Measurements from ENCODE around the gene SLC36A3.

SLC36A3 gene

DNA sequence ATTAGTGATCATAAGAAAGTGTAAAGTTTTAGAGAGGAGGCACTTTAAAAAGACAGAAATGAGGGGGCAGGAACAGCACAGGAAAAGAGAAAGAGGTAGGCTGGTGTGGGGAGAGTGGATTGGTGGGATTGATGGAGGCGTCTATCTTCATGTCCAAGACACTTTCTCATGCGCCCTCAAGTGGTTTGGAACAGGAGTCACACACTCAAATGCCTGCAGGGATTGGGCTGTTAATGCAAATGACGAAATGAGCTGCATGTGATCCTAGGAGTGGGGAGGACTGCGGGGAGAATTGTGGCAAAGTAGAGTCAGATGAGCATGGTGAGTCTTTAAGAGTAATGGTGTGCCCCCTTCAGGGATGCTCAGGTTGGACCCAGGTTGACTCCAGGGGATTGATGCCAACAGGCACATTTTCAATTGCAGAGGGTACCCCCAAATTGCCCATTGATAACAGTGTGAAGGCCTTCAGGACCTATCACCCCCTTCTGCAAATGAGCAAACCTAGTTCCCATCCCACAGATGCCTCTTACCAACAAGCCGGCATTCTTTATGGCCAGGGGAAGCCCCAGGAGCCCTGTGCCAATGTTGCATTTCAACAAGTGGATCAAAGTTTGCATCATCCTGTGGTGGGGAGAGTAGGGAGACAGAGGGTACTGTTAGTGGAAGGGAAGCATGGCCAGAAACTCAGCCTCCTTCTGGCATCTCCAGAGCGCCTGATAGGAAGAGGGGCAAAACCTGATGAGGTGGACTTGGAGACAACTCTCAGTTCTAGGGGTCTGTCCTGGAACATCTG is 5.3 kb downstream of the SLC36A3 start:
- no peak for DNase-seq

DNA sequence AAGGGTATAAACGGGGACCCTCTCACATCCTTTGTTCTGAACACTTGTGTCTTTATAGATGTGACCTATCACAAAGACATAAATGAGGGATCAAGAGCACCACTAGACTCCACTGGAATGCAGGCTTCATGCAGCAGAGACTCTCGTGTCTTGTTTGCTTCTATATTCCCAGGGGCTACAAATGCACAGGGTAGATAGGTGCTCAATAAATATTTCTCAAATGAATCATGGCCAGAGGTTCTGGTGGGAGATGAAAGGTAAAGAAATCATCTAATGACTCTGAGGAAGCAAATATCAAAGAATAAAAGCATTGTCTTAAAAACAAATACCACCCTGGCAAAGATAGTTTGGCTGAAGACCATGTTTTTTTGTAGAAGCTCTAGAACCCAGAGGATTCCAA is 6.6 kb downstream of the SLC36A3 start:
- DNase-seq: no peak

- DNase-seq: no peak
Measured at GRCh38 chr5:151296478-151296830, 7.1 kb downstream of the SLC36A3 start.

DNA sequence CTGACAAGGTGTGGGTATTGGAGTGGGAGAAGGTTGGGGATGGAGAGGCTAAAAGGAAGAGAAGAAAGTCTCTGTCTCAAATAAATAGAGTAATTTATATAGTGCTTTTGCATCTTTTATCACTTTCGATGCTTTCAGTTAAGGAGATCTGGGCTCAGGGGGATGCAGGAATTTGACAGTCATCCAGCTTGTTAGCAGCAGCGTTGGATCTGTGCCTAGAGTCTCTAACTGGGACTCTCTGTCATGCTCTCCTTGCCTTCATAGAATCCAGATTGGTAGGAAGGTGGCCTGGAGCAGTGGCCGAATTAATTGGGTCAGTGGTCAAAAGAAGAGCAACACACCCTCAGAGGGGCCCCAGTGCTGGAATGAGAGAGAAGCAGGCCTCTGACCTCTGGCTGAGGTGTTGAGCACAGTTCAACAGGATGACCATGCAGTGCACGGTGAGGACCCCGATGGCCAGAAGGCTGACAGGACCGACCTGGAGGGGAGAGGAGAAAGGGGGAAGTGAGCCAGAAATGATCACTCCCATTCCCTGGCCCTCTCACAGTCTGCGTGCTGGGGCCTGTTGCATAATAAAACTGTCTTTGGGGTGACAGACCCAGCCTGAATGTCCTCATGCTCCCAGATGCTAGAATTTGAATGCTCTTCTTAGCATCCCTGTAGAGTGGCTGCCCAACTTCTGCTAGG is 7.6 kb downstream of the SLC36A3 start:
- no peak for DNase-seq

GRCh38 chr5:151295138-151295537 is 8.4 kb downstream of the SLC36A3 start:
- no peak for DNase-seq

- no peak for DNase-seq
Measured at GRCh38 chr5:151293624-151294023, 9.9 kb downstream of the SLC36A3 start.

GRCh38 chr5:151288180-151288579 is 15.4 kb downstream of the SLC36A3 start:
- no peak for DNase-seq

GRCh38 chr5:151286246-151286645 is 17.3 kb downstream of the SLC36A3 start:
- no peak for DNase-seq

GRCh38 chr5:151285683-151286082 is 17.9 kb downstream of the SLC36A3 start:
- no peak for DNase-seq

DNA sequence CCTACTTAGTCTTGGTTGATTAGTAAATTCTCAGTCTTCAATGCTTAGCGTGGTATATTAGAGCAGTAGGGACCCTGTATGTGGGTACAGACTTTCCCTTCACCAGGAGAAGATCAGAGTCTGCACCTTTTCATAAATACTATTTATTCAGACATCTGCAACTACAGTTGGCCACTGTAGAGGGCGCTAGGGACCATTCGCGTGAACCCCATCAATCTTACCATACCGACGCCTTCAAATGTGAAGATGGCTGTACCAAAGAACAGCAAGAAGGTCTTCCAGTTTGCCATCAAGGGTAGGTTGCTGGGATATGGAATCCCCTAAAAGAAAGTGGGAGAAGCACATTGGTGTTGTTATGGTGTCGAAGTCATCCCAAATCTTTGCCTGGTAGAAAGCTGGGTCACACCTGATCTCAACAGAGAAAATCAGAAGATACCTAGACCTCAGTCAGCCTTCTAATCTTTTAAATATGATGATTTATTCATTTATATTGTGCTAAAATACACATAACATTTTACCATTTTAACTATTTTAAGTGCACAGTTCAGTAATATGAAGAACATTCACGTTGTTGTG is 19.1 kb downstream of the SLC36A3 start:
- no peak for DNase-seq

- no peak for DNase-seq
Measured at GRCh38 chr5:151283120-151283825, 20.3 kb downstream of the SLC36A3 start.

- no peak for DNase-seq
Measured at GRCh38 chr5:151281001-151281639, 22.4 kb downstream of the SLC36A3 start.

- no peak for DNase-seq
Measured at GRCh38 chr5:151280443-151280842, 23.1 kb downstream of the SLC36A3 start.

DNA sequence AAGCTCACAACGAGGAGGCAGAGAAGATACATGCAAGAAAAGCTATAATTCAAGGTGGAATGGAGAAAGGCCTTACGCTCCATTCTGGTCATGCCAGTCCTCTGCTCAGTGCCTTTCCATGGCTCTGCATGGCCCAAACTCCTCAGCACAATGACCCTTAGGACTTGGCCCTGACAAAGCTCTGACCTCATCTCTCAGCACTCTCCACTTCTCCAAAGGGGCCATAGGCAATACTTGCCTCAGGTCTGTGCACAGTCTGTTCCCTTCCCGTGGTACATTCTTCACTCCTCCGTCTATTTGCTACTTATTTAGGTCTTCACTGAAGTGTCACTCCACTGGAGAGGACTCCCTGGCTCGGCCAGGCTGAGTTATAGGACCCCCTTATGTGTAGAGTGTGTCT is 24.7 kb downstream of the SLC36A3 start:
- no peak for DNase-seq

GRCh38 chr5:151275803-151276202 is 27.8 kb downstream of the SLC36A3 start:
- no peak for DNase-seq

DNA sequence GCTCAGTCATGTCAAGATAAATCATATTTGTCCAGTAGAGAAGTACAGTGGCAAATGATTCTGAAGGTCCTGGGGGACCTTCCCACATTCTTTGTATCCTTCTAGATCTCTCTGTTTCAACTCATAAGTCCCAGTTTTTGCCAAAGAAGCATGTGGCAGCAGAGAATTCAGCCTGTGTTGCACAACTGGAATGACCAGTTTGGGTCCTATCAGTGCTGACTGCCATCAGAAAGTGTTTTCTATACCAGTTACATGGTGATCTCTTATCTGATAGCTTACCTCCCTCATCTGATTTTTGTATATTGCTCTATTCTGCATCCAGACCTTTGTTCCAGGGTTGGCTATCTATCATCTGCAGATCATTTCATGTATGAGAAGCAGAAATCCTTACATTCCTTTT is 28.9 kb downstream of the SLC36A3 start:
- no peak for DNase-seq

GRCh38 chr5:151271336-151271735 is 32.2 kb downstream of the SLC36A3 start:
- no peak for DNase-seq

DNA sequence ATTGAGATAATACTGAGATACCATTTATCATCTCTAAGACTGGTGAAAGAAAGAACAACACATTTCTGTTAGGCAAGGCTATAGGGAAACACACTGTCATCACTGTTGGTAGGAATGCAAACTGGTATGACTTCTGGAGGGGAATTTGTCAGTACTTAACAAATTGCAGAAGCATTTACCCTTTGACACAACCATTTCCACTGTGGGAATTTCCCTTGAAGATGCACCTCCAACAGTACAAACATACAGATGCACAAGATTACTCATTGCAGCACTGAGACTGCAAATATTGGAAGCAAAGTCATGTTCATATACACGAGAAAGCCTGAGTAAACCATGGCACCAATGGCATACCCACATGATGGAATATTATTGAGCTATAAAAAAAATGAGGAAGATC is 33.0 kb downstream of the SLC36A3 start:
- DNase-seq: no peak

DNA sequence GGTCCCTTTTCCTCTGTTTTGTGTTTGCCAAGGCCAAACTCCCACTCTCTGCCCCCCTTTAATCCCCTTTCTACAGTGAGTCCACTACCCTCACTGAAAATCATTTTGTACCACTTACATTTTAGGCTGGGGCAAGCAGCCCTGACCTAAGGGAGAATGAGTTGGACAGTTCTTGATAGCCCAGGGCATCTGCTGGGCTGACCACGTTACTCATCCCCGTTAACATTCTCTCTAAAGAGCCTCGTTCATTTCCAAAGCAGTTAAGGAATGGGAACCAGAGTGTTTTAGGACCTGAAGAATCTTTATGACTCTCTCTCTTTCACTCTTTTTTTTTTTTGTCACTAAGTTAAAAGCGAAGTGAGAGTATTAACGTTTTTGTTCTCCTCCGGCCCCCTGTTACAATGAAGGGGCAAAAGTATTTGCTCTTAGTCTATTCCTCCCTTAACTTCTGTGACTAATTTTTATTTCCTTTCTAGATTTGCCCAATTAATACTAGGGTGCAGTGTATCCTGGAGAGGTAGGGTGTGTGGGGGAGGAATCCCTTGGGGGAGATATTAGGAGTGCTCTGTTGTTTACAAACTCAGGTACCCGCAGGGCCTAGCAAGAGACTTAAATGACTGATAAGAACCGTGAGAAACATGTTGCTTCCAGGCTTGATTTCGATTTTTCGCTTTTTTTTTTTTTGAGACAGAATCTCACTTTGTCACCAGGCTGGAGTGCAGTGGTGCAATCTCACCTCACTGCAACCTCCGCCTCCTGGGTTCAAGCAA is 35.9 kb downstream of the SLC36A3 start:
- no peak for DNase-seq

DNA sequence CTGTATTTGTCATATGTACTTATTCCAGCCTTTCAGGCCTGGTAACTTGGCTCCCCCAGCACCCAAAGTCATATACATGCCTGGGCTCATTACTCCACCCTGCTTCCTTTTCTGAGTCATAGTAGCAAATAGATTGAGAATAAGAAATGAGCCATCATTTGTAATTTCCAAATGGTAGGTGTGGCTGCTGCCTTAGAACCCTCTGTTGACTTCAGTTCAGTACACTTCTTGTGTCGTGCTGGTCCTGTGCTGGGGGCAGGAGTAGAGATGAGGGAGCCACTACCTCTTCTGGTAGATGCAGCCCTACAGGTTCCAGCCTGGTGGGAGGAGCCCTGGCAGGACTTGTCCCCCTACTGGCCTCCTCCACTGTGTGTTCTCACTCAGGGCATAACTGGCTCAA is 39.5 kb downstream of the SLC36A3 start:
- no peak for DNase-seq

DNA sequence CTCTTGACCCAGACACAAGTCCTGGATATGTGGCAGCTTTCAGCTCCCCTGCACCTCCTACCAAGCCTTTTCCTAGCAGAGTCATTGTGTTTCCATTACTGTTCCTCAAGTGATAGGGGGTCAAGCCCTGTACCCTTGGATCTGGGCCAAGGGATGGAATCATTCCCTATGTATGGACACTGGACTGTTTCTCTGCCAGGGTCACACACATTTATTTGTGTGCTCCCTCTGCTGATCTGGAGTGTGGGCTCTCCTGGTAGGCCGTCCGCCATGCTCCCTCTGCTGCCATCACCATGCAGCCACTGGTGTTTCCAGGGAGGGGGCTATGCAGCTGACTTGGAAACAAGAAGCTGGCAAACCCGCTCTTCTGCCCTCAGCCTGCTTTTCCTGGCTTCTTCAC is 41.0 kb downstream of the SLC36A3 start:
- DNase-seq: no peak

DNA sequence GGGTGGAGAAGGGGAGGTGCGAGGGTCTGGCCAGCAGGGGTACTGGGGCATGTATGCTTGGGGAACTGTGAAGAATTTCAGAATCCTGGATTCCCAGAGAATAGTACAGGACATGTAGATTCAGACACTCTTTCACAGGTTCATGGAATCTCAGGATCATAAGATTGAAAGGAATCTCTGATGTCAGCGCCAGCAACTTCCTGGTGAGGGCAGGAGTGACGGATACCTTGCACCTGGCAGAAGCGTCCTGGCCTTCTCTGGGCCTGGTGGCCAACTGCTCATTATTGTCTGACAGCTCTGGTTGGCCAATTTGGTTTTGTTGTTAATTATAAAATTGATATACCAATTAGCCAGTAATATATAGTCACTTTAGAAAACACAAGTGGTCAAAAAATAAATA is 43.6 kb downstream of the SLC36A3 start:
- DNase-seq: no peak
